Smooth muscle cell (in vitro differentiated cells): ENCODE data around the gene CNIH4. TPM values are rescaled to one million over a fixed set of nuclear protein-coding genes. Genes with fewer than 3 reads are reported as not detected.

Experiments
- DNase-seq: peaks from one replicate; lab custom pipeline; 2025; ENCODE audit not compliant: unreplicated experiment; lab: John Stamatoyannopoulos, UW
- H2AFZ ChIP-seq: fragments of 200-600 bp; sonication (generic); 2 replicates; pipeline ENCODE4 v1.6.0; 2016; ENCODE audit warnings: antibody characterized with exemption, low read depth, mild to moderate bottlenecking
- H3F3A ChIP-seq: fragments of 200-600 bp; sonication (generic); 2 replicates; pipeline ENCODE4 v1.6.0; 2017; ENCODE audit warnings: antibody characterized with exemption, low read depth
- H3K27ac ChIP-seq: fragments of 200-600 bp; sonication (generic); 2 replicates; pipeline ENCODE4 v1.5.1; 2016; ENCODE audit warnings: low read depth, mild to moderate bottlenecking
- H3K27me3 ChIP-seq: fragments of 200-600 bp; sonication (generic); 2 replicates; pipeline ENCODE4 v1.6.1; 2016; ENCODE audit warnings: low read depth, mild to moderate bottlenecking
- H3K36me3 ChIP-seq: fragments of 200-600 bp; sonication (generic); 2 replicates; pipeline ENCODE4 v1.5.1; 2016; ENCODE audit warnings: low read depth
- H3K4me1 ChIP-seq: fragments of 200-600 bp; sonication (generic); 2 replicates; pipeline ENCODE4 v1.5.1; 2016; ENCODE audit warnings: low read depth
- H3K4me2 ChIP-seq: fragments of 200-600 bp; sonication (generic); 2 replicates; pipeline ENCODE4 v1.6.0; 2016; ENCODE audit warnings: mild to moderate bottlenecking
- H3K4me3 ChIP-seq: fragments of 200-600 bp; sonication (generic); 2 replicates; pipeline ENCODE4 v1.5.1; 2016; ENCODE audit warnings: mild to moderate bottlenecking
- H3K79me2 ChIP-seq: fragments of 200-600 bp; sonication (generic); 2 replicates; pipeline ENCODE4 v1.6.0; 2016; ENCODE audit warnings: low read depth, mild to moderate bottlenecking
- H3K9ac ChIP-seq: fragments of 200-600 bp; sonication (generic); 2 replicates; pipeline ENCODE4 v1.6.0; 2016; ENCODE audit warnings: low read depth
- H3K9me3 ChIP-seq: fragments of 200-600 bp; sonication (generic); replicated peaks from 2 replicates; pipeline ENCODE4 v1.5.1; 2016; ENCODE audit warnings: low read depth
- H4K20me1 ChIP-seq: fragments of 200-600 bp; sonication (generic); 2 replicates; pipeline ENCODE4 v1.6.0; 2016; ENCODE audit warnings: low read depth
- WGBS: methylation state at CpG from one replicate; pipeline ENCODE4 v1.1.7; 2016; ENCODE audit warnings: low lambda C conversion rate; 5-methylcytosine and 5-hydroxymethylcytosine counted together
- polyA plus RNA-seq: library from polyadenylated mRNA; unstranded; fragments of >200 nt; fragmentation: Nextera tagmentation; extraction: Ambion mirVana; gene quantifications from 2 replicates; pipeline ENCODE4 v1.2.1, GENCODE V29; 2016
- total RNA-seq: library from RNA; depleted of rRNA; stranded (reverse); fragments of >200 nt; gene quantifications from 2 replicates; pipeline ENCODE4 v1.2.3, GENCODE V29; 2014
- TF ChIP-seq, protein P1 (sequence below): fragments of 200-600 bp; sonication (generic); IDR thresholded peaks from 2 replicates; pipeline ENCODE4 v1.5.1; 2017; ENCODE audit warnings: borderline replicate concordance, mild to moderate bottlenecking, antibody characterized with exemption; ENCODE audit not compliant: insufficient read depth, poor library complexity, severe bottlenecking

The CNIH4 gene
- total and polyA plus RNA-seq, 2 experiments from 2014 or later: 61.4 to 125 TPM

DNA sequence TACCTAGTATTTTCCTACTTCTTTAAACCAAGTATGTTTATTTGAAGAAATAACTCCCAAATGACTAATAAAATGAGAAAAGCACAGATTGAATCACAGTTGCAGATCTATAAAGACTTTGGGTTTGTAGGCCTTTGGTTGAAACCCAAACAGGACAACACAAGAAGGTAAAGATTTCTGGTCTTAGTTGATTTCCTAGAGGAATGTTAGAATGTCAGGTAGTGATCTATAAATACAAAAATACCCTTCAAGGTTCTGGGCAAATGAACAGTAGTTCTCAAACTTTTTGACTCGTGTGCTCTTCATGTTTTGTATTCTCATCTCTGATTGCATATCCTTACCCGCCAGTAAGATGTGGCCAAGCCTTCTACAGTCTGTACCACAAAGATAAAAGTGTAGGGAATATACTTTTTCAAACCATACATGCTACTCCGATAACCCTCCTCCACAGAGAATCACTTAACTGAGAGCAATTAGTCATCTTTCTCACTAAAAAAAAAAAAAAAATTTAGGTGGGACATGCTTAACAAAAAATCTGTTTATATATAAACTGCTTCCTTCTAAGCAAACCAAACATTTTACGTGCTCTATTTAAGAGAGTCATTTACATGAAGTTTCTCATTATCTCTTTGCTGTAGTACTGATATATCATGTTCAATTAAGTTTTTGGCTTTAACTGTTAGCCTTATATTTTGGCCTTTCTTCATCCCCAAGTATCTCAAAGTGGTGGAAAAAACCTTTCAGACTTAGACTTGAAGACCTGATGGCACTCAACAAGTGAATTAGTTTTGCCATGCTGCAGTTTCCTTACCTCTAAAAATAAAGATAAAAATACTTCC is 36.0 kb downstream of the CNIH4 start:
- WGBS: 88% methylated on average over 4 of the region's 4 CpGs
- TF ChIP-seq, protein P1, sequence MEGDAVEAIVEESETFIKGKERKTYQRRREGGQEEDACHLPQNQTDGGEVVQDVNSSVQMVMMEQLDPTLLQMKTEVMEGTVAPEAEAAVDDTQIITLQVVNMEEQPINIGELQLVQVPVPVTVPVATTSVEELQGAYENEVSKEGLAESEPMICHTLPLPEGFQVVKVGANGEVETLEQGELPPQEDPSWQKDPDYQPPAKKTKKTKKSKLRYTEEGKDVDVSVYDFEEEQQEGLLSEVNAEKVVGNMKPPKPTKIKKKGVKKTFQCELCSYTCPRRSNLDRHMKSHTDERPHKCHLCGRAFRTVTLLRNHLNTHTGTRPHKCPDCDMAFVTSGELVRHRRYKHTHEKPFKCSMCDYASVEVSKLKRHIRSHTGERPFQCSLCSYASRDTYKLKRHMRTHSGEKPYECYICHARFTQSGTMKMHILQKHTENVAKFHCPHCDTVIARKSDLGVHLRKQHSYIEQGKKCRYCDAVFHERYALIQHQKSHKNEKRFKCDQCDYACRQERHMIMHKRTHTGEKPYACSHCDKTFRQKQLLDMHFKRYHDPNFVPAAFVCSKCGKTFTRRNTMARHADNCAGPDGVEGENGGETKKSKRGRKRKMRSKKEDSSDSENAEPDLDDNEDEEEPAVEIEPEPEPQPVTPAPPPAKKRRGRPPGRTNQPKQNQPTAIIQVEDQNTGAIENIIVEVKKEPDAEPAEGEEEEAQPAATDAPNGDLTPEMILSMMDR: no peak
- DNase-seq: no peak
- Histone ChIP-seq H3K36me3 (peaks cover 39% of the 10 kb centered on the region), H3K9me3 (no peaks in the 10 kb centered on the region), H3K4me2 (no peak overlapping the region), H3K27ac (no peak overlapping the region), H3K4me1 (no peaks in the 10 kb centered on the region), H2AFZ (no peak overlapping the region), H3K79me2 (no peaks in the 10 kb centered on the region), H4K20me1 (peaks cover 45% of the 10 kb centered on the region), H3K4me3 (no peak overlapping the region), H3F3A (peaks cover 17% of the 10 kb centered on the region), H3K27me3 (no peaks in the 10 kb centered on the region), H3K9ac (no peak overlapping the region)

DNA sequence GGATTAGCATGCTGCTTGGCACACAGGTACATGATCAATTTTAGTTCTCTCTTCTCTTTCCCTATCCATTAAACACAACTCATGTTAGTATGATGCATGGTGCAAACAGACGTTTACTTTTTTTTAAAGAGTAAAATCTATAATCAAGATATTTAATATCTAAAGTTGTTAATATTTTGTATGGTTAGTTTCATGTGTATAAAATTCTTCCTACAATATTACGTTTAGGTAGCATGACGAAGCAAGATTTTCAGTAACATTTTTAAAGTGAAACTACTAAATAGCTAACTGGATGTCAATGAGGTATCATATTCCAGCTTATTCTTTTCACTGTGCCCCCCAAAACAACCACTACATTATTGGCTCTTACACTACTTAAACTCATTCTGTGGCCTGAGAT is 36.6 kb downstream of the CNIH4 start:
- no peak overlapping the region for H3K4me3 ChIP-seq

DNA sequence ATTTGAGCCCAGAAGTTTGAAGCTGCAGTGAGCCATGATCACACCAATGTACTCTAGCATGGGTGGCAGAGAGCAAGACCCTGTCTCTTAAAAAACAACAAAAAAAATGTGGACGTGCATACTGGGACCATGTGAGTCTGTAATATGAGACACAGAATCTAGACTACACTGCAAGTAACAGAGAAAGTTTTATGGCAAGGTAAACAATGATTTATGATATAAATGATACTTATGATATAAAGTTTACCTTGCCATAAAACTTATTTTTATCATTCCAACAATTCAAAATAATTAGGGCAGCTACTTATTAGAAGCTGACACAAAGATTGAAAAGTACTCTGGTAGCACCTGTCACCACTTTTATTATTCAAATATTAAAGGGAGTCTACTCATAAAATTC is 43.2 kb downstream of the CNIH4 start:
- TF ChIP-seq, protein P1: no peak
- Histone ChIP-seq H3K36me3 (peaks cover 56% of the 10 kb centered on the region), H3K27ac (no peak overlapping the region), H3K79me2 (peaks cover 4% of the 10 kb centered on the region), H3F3A (no peaks in the 10 kb centered on the region), H4K20me1 (peaks cover 78% of the 10 kb centered on the region), H3K4me1 (no peaks in the 10 kb centered on the region), H3K4me3 (no peak overlapping the region), H3K9me3 (no peaks in the 10 kb centered on the region), H3K4me2 (no peak overlapping the region), H2AFZ (no peak overlapping the region), H3K27me3 (no peaks in the 10 kb centered on the region), H3K9ac (no peak overlapping the region)
- 100% methylated on average over 1 of the region's 1 CpG for WGBS
- no peak for DNase-seq

More for the DNA sequence above, 36.6 kb downstream of the CNIH4 start:
- peaks cover 44% of the 10 kb centered on the region for H3K36me3 ChIP-seq
- H2AFZ ChIP-seq: no peak overlapping the region
- H3K79me2 ChIP-seq: no peaks in the 10 kb centered on the region
- no peak overlapping the region for H3K9ac ChIP-seq
- H4K20me1 ChIP-seq: peaks cover 49% of the 10 kb centered on the region
- TF ChIP-seq, protein P1: no peak
- WGBS: 99% methylated on average over 3 of the region's 3 CpGs
- peaks cover 17% of the 10 kb centered on the region for H3F3A ChIP-seq
- DNase-seq: no peak
- no peak overlapping the region for H3K27ac ChIP-seq
- no peaks in the 10 kb centered on the region for H3K9me3 ChIP-seq
- no peaks in the 10 kb centered on the region for H3K27me3 ChIP-seq
- H3K4me1 ChIP-seq: no peaks in the 10 kb centered on the region
- no peak overlapping the region for H3K4me2 ChIP-seq

DNA sequence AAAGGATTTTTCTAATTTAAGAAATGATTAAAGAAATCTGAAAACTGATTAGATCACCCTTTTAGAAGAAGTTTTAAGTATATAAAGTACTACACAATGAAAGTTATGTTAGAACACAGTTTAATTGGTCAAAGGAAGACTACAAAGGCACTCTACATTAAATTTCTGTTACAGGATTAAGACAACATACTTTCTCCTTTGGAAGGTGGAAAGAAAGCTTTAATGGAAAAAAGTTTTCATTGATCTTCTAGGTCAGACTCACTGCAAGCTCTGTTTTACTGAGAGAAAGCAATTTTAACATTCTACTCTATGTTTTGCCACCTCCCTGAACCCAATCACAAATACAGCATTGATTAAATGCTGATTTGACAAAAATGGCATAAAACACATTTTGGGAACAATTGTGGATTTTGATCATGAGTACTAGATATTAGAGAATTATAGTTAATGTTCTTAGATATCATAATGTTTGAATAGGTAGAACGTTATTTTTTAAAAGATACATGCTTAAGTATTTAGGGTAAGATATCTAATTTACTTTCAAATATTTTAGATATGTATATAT is 45.9 kb downstream of the CNIH4 start:
- Histone ChIP-seq H3K36me3 (peaks cover 61% of the 10 kb centered on the region), H3K27ac (no peak overlapping the region), H3K4me3 (no peak overlapping the region), H3F3A (no peaks in the 10 kb centered on the region), H3K4me1 (no peaks in the 10 kb centered on the region), H3K9me3 (no peaks in the 10 kb centered on the region), H4K20me1 (peaks cover 86% of the 10 kb centered on the region), H3K9ac (no peak overlapping the region), H2AFZ (no peak overlapping the region), H3K4me2 (no peak overlapping the region), H3K27me3 (no peaks in the 10 kb centered on the region), H3K79me2 (peaks cover 10% of the 10 kb centered on the region)
- 98% methylated on average over 1 of the region's 1 CpG for WGBS
- DNase-seq: no peak
- TF ChIP-seq, protein P1: no peak
